Measurements from ENCODE around the gene ENTPD8. TPM values are rescaled to one million over a fixed set of nuclear protein-coding genes. Genes with fewer than 3 reads are reported as not detected.

ENTPD8 gene
- total and polyA plus RNA-seq, 10 of the 15 experiments (the other 5 are each of a cell fraction or from before 2014, with no cell fraction given) = not detected

DNA sequence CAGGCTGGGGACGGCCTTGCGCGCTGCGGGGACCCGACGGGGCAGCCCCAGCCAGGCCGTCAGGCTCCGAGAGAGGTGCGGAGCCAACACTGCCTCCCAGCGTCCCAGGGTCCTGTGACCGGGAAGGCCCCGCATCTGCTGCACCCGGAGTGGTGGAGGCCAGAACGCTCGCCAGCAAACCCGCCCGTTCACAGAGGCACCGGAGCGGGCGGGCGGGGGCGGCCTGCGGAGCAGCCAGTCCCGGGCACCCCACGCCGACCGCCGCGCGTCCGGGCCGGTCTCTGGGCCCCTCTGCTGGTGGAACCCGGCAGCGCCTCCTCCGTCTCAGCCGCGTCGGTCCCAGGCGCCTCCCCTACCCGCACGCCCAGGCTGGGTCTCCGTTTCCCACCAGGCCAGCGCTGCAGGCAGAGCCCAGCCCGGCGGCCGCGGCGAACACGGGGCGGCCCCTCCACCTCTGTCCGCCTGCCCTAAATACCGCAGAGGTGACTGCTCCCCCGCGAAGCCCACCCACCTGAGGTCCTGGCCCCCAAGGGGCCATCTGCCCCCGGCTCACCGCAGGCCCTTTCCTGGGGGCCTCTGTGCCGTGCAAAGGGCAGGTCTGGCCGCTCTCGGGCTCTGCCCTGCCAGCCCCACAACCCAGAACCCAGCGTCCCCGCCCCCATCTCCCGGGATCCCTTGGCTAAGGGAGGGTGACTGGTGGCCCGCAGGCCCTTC is 34.1 kb downstream of the ENTPD8 start (continued):
- TF ChIP-seq, protein P1, sequence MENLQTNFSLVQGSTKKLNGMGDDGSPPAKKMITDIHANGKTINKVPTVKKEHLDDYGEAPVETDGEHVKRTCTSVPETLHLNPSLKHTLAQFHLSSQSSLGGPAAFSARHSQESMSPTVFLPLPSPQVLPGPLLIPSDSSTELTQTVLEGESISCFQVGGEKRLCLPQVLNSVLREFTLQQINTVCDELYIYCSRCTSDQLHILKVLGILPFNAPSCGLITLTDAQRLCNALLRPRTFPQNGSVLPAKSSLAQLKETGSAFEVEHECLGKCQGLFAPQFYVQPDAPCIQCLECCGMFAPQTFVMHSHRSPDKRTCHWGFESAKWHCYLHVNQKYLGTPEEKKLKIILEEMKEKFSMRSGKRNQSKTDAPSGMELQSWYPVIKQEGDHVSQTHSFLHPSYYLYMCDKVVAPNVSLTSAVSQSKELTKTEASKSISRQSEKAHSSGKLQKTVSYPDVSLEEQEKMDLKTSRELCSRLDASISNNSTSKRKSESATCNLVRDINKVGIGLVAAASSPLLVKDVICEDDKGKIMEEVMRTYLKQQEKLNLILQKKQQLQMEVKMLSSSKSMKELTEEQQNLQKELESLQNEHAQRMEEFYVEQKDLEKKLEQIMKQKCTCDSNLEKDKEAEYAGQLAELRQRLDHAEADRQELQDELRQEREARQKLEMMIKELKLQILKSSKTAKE (IDR thresholded peaks at IDR 0.05; ENCODE audit: low read depth, poor library complexity, severe bottlenecking) = no peak
- TF ChIP-seq JUNB (IDR thresholded peaks at IDR 0.05) (no peak), CHD1 (IDR thresholded peaks at IDR 0.05; ENCODE audit: low read depth, low read length) (no peak), ETV6 (conservative IDR thresholded peaks at IDR 0.05 in 1 of 2, IDR thresholded peaks at IDR 0.05 in 1 of 2; ENCODE audit: borderline replicate concordance in 1 of 2, low read depth in 1 of 2) (no peak), ESRRA (IDR thresholded peaks at IDR 0.05; ENCODE audit: low read length) (no peak), JUND (IDR thresholded peaks at IDR 0.05; ENCODE audit: low read depth, low read length) (0 out of 2 replicates have a peak, but pooled peaks have one; percentile 48), ATF7 (IDR thresholded peaks at IDR 0.05; ENCODE audit: low read depth) (no peak), RB1 (IDR thresholded peaks at IDR 0.05; ENCODE audit: borderline replicate concordance) (peak; percentile 58; the same call in 1 of the 2 replicates), YBX1 (IDR thresholded peaks at IDR 0.05) (no peak), NBN (IDR thresholded peaks at IDR 0.05) (no peak), SRF (IDR thresholded peaks at IDR 0.05; ENCODE audit: low read depth in 2 of 2, low read length in 2 of 2) (no peak), SMC3 (IDR thresholded peaks at IDR 0.05; ENCODE audit: borderline replicate concordance, low read length) (peak; percentile 53), MYB (IDR thresholded peaks at IDR 0.05; ENCODE audit: borderline replicate concordance, low read depth, low read length) (no peak), BCL11A (IDR thresholded peaks at IDR 0.05; ENCODE audit: low read depth, low read length) (no peak), ZNF384 (IDR thresholded peaks at IDR 0.05; ENCODE audit: borderline replicate concordance, low read depth, low read length) (no peak), KDM1A (IDR thresholded peaks at IDR 0.05; ENCODE audit: borderline replicate concordance) (no peak), NR2C1 (IDR thresholded peaks at IDR 0.05) (no peak), IRF5 (IDR thresholded peaks at IDR 0.05; ENCODE audit: borderline replicate concordance) (no peak), RBBP5 (conservative IDR thresholded peaks at IDR 0.05) (no peak), FOXK2 (IDR thresholded peaks at IDR 0.05) (no peak), ASH2L (IDR thresholded peaks at IDR 0.05; ENCODE audit: borderline replicate concordance, low read depth) (no peak), POLR2AphosphoS2 (IDR thresholded peaks at IDR 0.05; ENCODE audit: low read depth, low read length) (no peak)
- TF ChIP-seq, protein P2, sequence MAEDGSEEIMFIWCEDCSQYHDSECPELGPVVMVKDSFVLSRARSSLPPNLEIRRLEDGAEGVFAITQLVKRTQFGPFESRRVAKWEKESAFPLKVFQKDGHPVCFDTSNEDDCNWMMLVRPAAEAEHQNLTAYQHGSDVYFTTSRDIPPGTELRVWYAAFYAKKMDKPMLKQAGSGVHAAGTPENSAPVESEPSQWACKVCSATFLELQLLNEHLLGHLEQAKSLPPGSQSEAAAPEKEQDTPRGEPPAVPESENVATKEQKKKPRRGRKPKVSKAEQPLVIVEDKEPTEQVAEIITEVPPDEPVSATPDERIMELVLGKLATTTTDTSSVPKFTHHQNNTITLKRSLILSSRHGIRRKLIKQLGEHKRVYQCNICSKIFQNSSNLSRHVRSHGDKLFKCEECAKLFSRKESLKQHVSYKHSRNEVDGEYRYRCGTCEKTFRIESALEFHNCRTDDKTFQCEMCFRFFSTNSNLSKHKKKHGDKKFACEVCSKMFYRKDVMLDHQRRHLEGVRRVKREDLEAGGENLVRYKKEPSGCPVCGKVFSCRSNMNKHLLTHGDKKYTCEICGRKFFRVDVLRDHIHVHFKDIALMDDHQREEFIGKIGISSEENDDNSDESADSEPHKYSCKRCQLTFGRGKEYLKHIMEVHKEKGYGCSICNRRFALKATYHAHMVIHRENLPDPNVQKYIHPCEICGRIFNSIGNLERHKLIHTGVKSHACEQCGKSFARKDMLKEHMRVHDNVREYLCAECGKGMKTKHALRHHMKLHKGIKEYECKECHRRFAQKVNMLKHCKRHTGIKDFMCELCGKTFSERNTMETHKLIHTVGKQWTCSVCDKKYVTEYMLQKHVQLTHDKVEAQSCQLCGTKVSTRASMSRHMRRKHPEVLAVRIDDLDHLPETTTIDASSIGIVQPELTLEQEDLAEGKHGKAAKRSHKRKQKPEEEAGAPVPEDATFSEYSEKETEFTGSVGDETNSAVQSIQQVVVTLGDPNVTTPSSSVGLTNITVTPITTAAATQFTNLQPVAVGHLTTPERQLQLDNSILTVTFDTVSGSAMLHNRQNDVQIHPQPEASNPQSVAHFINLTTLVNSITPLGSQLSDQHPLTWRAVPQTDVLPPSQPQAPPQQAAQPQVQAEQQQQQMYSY (CRISPR knock-in tag; IDR thresholded peaks at IDR 0.05) = no peak
- TF ChIP-seq, protein P3, sequence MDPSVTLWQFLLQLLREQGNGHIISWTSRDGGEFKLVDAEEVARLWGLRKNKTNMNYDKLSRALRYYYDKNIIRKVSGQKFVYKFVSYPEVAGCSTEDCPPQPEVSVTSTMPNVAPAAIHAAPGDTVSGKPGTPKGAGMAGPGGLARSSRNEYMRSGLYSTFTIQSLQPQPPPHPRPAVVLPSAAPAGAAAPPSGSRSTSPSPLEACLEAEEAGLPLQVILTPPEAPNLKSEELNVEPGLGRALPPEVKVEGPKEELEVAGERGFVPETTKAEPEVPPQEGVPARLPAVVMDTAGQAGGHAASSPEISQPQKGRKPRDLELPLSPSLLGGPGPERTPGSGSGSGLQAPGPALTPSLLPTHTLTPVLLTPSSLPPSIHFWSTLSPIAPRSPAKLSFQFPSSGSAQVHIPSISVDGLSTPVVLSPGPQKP (IDR thresholded peaks at IDR 0.05; ENCODE audit: low read depth, low read length) = no peak
